Aorta (tissue), 5 donors: ENCODE measurements around the gene RAI2. TPM values are rescaled to one million over a fixed set of nuclear protein-coding genes. Genes with fewer than 3 reads are reported as not detected.

Experiments used
- ATAC-seq: fragments of 200-7000 bp; cut with Tn5 transposase; one replicate; pipeline ENCODE4 v1.9.1; 2022; ENCODE audit warnings: moderate library complexity; ENCODE audit not compliant: low FRiP score
- DNase-seq, 2 donors: peaks; one replicate each; pipeline ENCODE4 v3.0.0-alpha.2; 2020
- H3K27ac ChIP-seq, 2 donors: one replicate each; pipeline ENCODE4 v1.5.1; 2013; ENCODE audit warnings: low read length in 2 of 2, mild to moderate bottlenecking in 2 of 2, moderate library complexity in 2 of 2, control low read depth in 1 of 2, inconsistent platforms in 1 of 2, low read depth in 1 of 2
- H3K27me3 ChIP-seq, 2 donors: one replicate each; pipeline ENCODE4 v1.6.1; 2013; ENCODE audit warnings: control low read depth in 1 of 2, low read length in 1 of 2, mild to moderate bottlenecking in 1 of 2, moderate library complexity in 1 of 2; ENCODE audit not compliant: insufficient read depth in 2 of 2, control insufficient read depth in 1 of 2
- H3K36me3 ChIP-seq, 2 donors: one replicate each; pipeline ENCODE4 v1.6.1; 2013; ENCODE audit warnings: control low read depth in 1 of 2, low read length in 1 of 2, mild to moderate bottlenecking in 1 of 2; ENCODE audit not compliant: insufficient read depth in 2 of 2, control insufficient read depth in 1 of 2
- H3K4me1 ChIP-seq, 2 donors: one replicate each; pipeline ENCODE4 v1.6.1; 2013; ENCODE audit warnings: low read length in 2 of 2, control low read depth in 1 of 2, mild to moderate bottlenecking in 1 of 2, moderate library complexity in 1 of 2; ENCODE audit not compliant: insufficient read depth in 2 of 2, control insufficient read depth in 1 of 2
- H3K4me3 ChIP-seq, 2 donors: one replicate each; pipeline ENCODE4 v1.5.1; 2013; ENCODE audit warnings: low read length in 2 of 2, control low read depth in 1 of 2, mild to moderate bottlenecking in 1 of 2
- H3K9me3 ChIP-seq: one replicate; pipeline ENCODE4 v1.6.1; 2013; ENCODE audit warnings: mild to moderate bottlenecking, low read length; ENCODE audit not compliant: control insufficient read depth
- WGBS, 2 donors: extraction: QIAGEN DNeasy Blood & Tissue Kit; methylation state at CpG; one replicate each; pipeline ENCODE4 v1.1.7; 2013; 5-methylcytosine and 5-hydroxymethylcytosine counted together
- intact Hi-C, 2 donors: fragments of 100-400 bp; cut with DNase I; formaldehyde crosslinking; loops; one replicate each; pipeline versions ENCODE4 v1.14.2 to v1.15.0; 2022
- polyA plus RNA-seq, 2 donors: library from polyadenylated mRNA; stranded (reverse); fragments of 200-250 nt; gene quantifications; one replicate each; pipeline ENCODE4 v1.2.3, GENCODE V29; 2013
- total RNA-seq, 2 donors: library from RNA; stranded (reverse); fragmentation: NEBNext Ultra II Directional; extraction: Animal tissue kit (Norgen Biotek cat#: 25700); gene quantifications; one replicate each; pipeline ENCODE4 v1.2.1, GENCODE V29; 2021
- donor health status: healthy with polysubstance abuse.
- donor health status: Bipolar disorder and iron deficiency.
- donor health status: DM: no; HTN: no; CAD: no.
- donor health status: DM: no; HTN: no; CAD: no.
- donor health status: DM: yes; HTN: yes; CAD: no.

RAI2 gene
- total and polyA plus RNA-seq, 4 donors, result 24.9 to 32.2 (median 29.5) TPM

DNA sequence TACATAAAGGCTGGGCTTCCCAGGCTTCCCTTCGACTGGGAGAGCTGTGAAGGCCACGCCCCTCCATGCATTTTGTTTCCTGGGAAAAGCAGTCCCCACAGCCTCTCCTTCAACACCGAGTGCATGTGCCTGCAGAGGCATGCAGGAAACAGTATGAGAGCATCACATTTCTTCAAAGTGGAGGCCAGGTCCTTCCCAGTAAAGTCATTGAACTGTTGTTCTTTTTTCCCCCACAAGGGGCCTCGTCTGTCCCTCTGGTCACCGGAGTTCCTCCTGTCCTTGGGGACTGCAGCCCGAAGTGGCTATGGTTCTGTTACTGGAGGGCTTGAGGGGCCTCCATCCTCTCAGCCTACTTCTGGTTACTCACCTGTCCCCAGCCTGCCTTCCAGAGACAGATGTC lies 56.0 kb downstream of the RAI2 start:
- no peak for DNase-seq
- H3K9me3 ChIP-seq, result no peaks in the 10 kb centered on the region
- H3K36me3 ChIP-seq, result peaks cover 0 to 9% of the 10 kb centered on the region in 2 donors
- H3K27ac ChIP-seq, result no peak overlapping the region
- H3K27me3 ChIP-seq, result no peaks in the 10 kb centered on the region
- H3K4me3 ChIP-seq, result no peak overlapping the region
- WGBS, 2 donors, result 45 to 75% methylated on average over 6 of the region's 6 CpGs
- no peaks in the 10 kb centered on the region for H3K4me1 ChIP-seq
- ATAC-seq, result no peak
- intact Hi-C loops, result no loop called here

DNA sequence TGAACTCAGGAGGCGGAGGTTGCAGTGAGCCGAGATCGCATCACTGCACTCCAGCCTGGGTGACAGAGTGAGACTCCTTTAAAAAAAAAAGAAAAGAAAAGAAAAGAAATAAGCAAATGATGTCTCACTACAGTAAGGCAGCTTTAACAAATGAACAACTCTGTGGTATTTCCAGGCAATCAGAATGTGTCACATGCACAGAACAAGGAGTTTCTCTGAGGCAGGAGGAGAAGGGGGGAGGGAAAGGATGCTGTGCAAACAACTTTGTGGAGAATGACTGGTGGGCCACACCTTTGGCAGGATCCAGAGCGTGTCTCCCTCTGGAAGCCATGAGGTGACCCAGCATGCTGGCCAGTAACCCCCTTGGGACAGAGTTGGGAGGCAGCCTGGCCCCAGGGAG lies 57.6 kb downstream of the RAI2 start:
- intact Hi-C loops, result no loop called here
- Histone ChIP-seq H3K27me3 (no peaks in the 10 kb centered on the region), H3K4me3 (no peak overlapping the region), H3K9me3 (no peaks in the 10 kb centered on the region), H3K36me3 (peaks cover 0 to 9% of the 10 kb centered on the region in 2 donors), H3K4me1 (no peaks in the 10 kb centered on the region), H3K27ac (no peak overlapping the region)
- ATAC-seq (no peak), DNase-seq (no peak)
- 78 to 88% methylated on average over 4 of the region's 4 CpGs for WGBS, 2 donors

DNA sequence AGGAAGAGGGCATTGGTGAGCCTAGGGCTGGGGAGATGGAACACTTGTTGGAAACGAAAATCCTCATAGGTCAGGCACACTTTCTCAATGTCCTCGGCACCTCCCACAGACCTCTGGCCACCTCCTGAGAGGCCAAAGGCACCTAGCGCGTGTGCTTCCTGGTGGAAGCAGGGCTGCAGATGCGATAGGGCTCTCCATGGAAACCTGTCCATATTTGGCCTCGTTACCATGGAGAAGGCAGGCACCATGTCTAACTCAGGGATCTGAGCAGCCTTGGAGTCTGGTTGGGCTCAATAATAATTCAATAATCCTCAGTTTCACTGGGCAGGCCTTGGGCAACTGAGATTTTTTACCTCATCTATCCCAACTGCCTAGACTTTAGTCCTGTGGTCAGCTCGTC lies 58.3 kb downstream of the RAI2 start:
- H3K9me3 ChIP-seq, result no peaks in the 10 kb centered on the region
- no peak overlapping the region for H3K27ac ChIP-seq
- intact Hi-C loops, result no loop called here
- no peak overlapping the region for H3K4me3 ChIP-seq
- H3K4me1 ChIP-seq, result no peaks in the 10 kb centered on the region
- no peak for ATAC-seq
- H3K27me3 ChIP-seq, result no peaks in the 10 kb centered on the region
- peaks cover 0 to 9% of the 10 kb centered on the region in 2 donors for H3K36me3 ChIP-seq
- 82 to 94% methylated on average over 7 of the region's 7 CpGs for WGBS, 2 donors
- no peak for DNase-seq

DNA sequence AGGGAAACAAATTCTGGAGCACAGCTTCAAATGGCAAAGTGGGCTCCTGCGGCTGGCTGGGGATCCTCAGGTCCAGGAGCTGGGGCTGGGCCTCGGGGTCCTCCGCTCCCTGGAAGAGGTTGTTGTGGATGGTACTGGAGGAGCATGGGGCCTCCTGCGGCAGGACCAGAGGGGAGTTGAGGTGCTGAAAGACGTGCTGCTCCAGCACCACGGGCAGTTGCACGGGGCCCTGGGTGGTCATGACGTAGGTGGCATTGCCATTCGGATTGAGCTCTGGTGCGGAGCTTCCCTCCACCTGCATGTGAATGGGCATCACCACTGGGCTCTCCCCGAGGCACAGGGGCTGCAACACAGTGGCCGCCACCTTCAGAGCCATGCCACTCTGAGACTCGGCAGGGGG lies 59.7 kb downstream of the RAI2 start:
- peaks cover 0 to 9% of the 10 kb centered on the region in 2 donors for H3K36me3 ChIP-seq
- DNase-seq (no peak), ATAC-seq (peak; percentile 11)
- no peaks in the 10 kb centered on the region for H3K4me1 ChIP-seq
- no peak overlapping the region for H3K27ac ChIP-seq
- H3K9me3 ChIP-seq, result no peaks in the 10 kb centered on the region
- intact Hi-C loops, result no loop called here
- WGBS, 2 donors, result 88 to 96% methylated on average over 13 of the region's 13 CpGs
- no peaks in the 10 kb centered on the region for H3K27me3 ChIP-seq
- no peak overlapping the region for H3K4me3 ChIP-seq

DNA sequence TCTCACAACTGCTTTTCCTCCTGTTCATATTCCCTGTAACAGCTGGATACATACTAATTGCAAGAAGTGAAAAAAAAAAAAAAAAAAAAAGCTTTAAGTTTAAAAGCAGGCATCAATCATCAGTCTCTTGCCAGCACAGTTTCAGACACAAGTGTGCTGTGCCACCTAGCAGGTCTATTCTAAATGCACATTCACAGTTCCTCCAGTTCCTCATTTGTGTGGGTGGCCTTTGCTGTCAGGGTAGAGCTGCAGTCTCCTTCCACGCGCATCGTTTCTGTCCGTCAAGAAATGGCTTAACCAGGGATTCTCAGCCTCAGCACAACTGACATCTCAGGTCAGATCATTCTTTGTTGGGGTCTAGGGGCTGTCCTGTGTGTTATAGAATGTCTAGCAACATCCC lies 62.2 kb downstream of the RAI2 start:
- Histone ChIP-seq H3K27me3 (no peaks in the 10 kb centered on the region), H3K36me3 (peaks cover 0 to 9% of the 10 kb centered on the region in 2 donors), H3K4me3 (no peak overlapping the region), H3K4me1 (no peaks in the 10 kb centered on the region), H3K27ac (no peak overlapping the region), H3K9me3 (no peaks in the 10 kb centered on the region)
- intact Hi-C loops, result loop anchor here in 1 of 2 donors (1.0 kb wide), 1 partner anchor 8 kb away; no protein-coding TSS in a partner anchor
- ATAC-seq (no peak), DNase-seq (no peak)
- WGBS, 2 donors, result 83 to 96% methylated on average over 4 of the region's 4 CpGs

DNA sequence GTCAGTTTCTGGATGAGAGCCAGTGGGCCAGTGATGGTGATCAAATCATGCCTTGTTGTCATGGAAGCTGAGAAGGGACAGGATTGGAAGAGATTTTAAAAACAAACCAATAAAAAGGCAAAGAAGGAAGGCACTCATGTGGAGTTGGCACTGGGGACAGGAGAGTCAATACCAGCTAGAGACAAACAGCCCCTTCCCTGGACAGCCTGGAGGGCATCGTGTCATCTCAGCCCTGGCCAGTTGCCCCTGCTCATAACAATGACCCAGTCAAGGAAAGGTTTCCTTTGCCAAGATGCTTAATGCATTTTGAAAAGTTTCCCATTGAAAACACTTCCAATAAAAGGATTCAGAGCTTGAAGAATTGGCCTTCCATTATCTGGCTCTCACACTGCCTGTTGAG lies 68.3 kb downstream of the RAI2 start:
- WGBS, 2 donors, result 10 to 16% methylated on average over 1 of the region's 1 CpG
- intact Hi-C loops, result no loop called here
- Histone ChIP-seq H3K4me3 (no peak overlapping the region), H3K27ac (no peak overlapping the region), H3K27me3 (no peaks in the 10 kb centered on the region), H3K36me3 (no peaks in the 10 kb centered on the region), H3K9me3 (no peaks in the 10 kb centered on the region), H3K4me1 (no peaks in the 10 kb centered on the region)
- ATAC-seq (no peak), DNase-seq (no peak)

DNA sequence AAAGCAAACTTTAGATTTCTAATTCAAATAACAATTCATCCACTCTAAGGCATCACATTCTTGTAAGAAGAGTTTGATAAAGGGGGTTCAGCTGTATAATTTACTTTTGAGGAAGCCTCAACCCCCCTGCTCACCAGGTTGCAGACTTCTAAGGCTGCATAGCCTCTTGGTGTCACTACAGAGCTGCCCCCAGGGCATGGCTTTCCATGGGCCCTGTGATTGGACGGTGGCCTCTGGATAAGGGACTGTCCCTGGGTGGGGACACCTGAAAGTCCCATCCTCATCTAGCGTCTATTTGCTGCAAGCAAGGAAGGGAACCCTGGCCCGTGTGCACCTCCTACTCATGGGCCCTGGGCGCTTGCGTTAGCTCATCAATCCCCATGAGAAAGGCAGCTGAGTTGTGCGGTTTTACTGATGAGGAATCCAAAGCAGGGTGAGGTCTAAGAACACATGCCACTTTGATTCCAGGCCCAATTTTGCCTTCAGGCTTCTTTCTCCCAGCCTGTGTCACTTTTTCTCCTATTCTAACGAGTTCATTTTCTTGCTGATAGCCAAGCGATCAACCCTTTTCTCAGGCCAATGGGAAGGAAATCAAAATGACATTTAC lies 72.0 kb downstream of the RAI2 start:
- ATAC-seq (peak; percentile 33), DNase-seq (no peak)
- Histone ChIP-seq H3K4me3 (no peak overlapping the region), H3K9me3 (no peaks in the 10 kb centered on the region), H3K27me3 (no peaks in the 10 kb centered on the region), H3K4me1 (no peaks in the 10 kb centered on the region), H3K27ac (no peak overlapping the region), H3K36me3 (no peaks in the 10 kb centered on the region)
- intact Hi-C loops, result no loop called here
- 67 to 86% methylated on average over 8 of the region's 8 CpGs for WGBS, 2 donors

DNA sequence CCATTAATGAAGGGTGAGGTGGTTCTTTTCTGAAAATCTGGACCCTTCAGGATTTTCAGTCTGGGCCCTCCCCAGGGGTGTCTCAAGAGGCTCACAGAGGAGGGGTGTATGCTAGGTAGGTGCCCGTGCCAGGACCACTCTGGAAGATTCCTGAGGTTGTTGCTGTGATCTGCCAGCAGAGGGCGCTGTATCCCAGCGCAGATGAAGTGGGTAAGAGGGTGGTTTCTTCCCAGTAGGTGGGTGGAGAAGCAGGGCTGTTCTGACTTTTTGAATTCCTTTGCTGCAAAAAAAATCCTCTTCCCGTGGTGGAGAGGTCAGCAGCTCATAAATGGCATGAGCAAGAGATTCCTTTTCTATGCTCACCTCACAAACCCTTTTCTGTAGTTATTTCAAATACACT lies 72.7 kb downstream of the RAI2 start:
- no peak overlapping the region for H3K4me3 ChIP-seq
- no peaks in the 10 kb centered on the region for H3K36me3 ChIP-seq
- 3 to 6% methylated on average over 4 of the region's 4 CpGs for WGBS, 2 donors
- H3K27ac ChIP-seq, result no peak overlapping the region
- ATAC-seq (peak; percentile 84), DNase-seq (peak in 1 of 2 donors; percentile 79)
- intact Hi-C loops, result no loop called here
- H3K27me3 ChIP-seq, result no peaks in the 10 kb centered on the region
- no peaks in the 10 kb centered on the region for H3K9me3 ChIP-seq
- H3K4me1 ChIP-seq, result no peaks in the 10 kb centered on the region

DNA sequence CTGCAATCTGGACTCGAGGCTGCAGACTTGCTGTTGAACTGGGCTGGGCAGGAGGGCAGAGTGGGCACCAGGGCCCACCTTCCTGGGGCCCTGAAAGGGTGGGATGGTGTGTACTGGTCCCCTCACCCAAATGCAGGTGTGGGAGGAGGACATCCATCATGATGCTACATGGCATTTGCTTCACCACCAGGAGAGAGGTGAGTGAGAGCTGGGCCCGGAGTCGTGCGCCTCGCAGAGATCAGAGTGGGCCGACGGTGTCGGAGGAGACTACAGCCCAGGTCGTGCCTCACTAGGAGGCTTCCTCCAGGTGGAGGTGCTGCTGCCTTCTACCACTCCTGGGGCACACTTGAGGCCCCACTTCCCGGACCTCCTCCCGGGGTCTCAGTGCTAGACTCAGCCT lies 73.5 kb downstream of the RAI2 start:
- 85 to 96% methylated on average over 11 of the region's 11 CpGs for WGBS, 2 donors
- Histone ChIP-seq H3K27me3 (no peaks in the 10 kb centered on the region), H3K9me3 (no peaks in the 10 kb centered on the region), H3K4me1 (no peaks in the 10 kb centered on the region), H3K4me3 (no peak overlapping the region), H3K27ac (no peak overlapping the region), H3K36me3 (no peaks in the 10 kb centered on the region)
- intact Hi-C loops, result no loop called here
- ATAC-seq (no peak), DNase-seq (no peak)
